ENCODE measurements around the gene RWDD4.

DNA sequence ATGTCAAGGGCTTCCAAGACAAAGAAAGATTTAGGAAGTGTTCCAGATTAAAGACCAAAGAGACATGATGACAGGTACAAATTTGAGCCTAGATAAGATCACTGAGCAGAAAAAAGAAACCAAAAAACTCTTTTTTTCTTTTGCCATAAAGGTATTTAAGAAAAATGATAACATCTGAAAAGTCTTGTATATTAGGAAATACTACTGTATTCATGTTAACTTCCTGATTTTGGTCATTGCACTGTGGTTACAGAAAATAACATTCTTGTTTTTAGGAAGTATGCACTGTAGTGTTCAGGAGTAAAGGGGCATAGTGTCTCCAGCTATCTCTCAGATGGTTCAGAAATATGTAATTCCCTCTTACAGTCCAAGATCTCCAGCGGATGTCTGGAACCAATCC lies 37.1 kb downstream of the RWDD4 start:
- TF ChIP-seq, protein P1, sequence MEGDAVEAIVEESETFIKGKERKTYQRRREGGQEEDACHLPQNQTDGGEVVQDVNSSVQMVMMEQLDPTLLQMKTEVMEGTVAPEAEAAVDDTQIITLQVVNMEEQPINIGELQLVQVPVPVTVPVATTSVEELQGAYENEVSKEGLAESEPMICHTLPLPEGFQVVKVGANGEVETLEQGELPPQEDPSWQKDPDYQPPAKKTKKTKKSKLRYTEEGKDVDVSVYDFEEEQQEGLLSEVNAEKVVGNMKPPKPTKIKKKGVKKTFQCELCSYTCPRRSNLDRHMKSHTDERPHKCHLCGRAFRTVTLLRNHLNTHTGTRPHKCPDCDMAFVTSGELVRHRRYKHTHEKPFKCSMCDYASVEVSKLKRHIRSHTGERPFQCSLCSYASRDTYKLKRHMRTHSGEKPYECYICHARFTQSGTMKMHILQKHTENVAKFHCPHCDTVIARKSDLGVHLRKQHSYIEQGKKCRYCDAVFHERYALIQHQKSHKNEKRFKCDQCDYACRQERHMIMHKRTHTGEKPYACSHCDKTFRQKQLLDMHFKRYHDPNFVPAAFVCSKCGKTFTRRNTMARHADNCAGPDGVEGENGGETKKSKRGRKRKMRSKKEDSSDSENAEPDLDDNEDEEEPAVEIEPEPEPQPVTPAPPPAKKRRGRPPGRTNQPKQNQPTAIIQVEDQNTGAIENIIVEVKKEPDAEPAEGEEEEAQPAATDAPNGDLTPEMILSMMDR (IDR thresholded peaks at IDR 0.05): no peak
- TF ChIP-seq POLR2A (IDR thresholded peaks at IDR 0.05): no peak
